Vagina (tissue), 2 donors: Measurements from ENCODE around the gene CMSS1.

Source experiments
- CTCF ChIP-seq, 3 experiments: fragments of 450-650 bp in 2 of 3; fragments of 200-600 bp in 1 of 3; sonication (generic) in 1 of 3; IDR thresholded peaks; one replicate each; pipeline ENCODE4 v1.5.1; 2017 to 2019; ENCODE audit warnings: antibody characterized with exemption in 3 of 3, mild to moderate bottlenecking in 2 of 3, moderate library complexity in 2 of 3
- POLR2A ChIP-seq, 2 donors: fragments of 450-650 bp; IDR thresholded peaks; one replicate each; pipeline ENCODE4 v1.6.1; 2017; ENCODE audit warnings: antibody characterized with exemption in 2 of 2, mild to moderate bottlenecking in 2 of 2, moderate library complexity in 2 of 2
- POLR2AphosphoS5 ChIP-seq, 2 donors: sonication (generic); formaldehyde crosslinking; IDR thresholded peaks; one replicate each; pipeline ENCODE4 v1.9.0; 2017; ENCODE audit warnings: antibody characterized with exemption in 2 of 2, mild to moderate bottlenecking in 2 of 2, low read depth in 1 of 2; ENCODE audit not compliant: insufficient read depth in 1 of 2

- TF ChIP-seq POLR2A (IDR thresholded peaks at IDR 0.05): no peak
- no peak for TF ChIP-seq CTCF (IDR thresholded peaks at IDR 0.05)
- TF ChIP-seq POLR2AphosphoS5 (IDR thresholded peaks at IDR 0.05; ENCODE audit: insufficient read depth in 1 of 2, low read depth in 1 of 2): no peak
Observed at GRCh38 chr3:100046986-100047385, 229.3 kb downstream of the CMSS1 start.
